Measurements from ENCODE around the gene P3R3URF.
A peak's percentile ranks its signal among the peaks of the same experiment; 100 is the strongest.

The P3R3URF gene

GRCh38 chr1:46171351-46171750, 4.9 kb downstream of the P3R3URF start:
- peak overlapping the region; percentile 62 for H3K14ac ChIP-seq (ENCODE audit: low read length)
- no peaks in the 10 kb centered on the region for H3K36me3 ChIP-seq (ENCODE audit: control insufficient read depth in 1 of 2, insufficient read depth in 2 of 2, low read length in 2 of 2)
- H3K18ac ChIP-seq (ENCODE audit: low read length): peak overlapping the region; percentile 62
- H2AFZ ChIP-seq (ENCODE audit: insufficient read depth, low read length, poor library complexity): peak overlapping the region; percentile 25
- no peak overlapping the region for H3K4me3 ChIP-seq (ENCODE audit: low read depth, low read length)
- H3K79me1 ChIP-seq (ENCODE audit: low read length): peaks cover 8% of the 10 kb centered on the region
- H2BK12ac ChIP-seq (ENCODE audit: low read length): peak overlapping the region; percentile 92
- peaks cover 23 to 26% of the 10 kb centered on the region in 2 experiments for H3K4me1 ChIP-seq (ENCODE audit: control insufficient read depth in 1 of 2, insufficient read depth in 2 of 2, low read length in 2 of 2)
- peak overlapping the region; percentile 44 for H2BK120ac ChIP-seq (ENCODE audit: insufficient read depth, low read length, poor library complexity)
- H3K9me3 ChIP-seq (ENCODE audit: insufficient read depth, low read depth, low read length): no peaks in the 10 kb centered on the region
- peak overlapping the region; percentile 9 for H3K4me2 ChIP-seq (ENCODE audit: low read length)
- H3K23ac ChIP-seq (ENCODE audit: low read length): no peak overlapping the region
- peak overlapping the region; percentile 75 for H2AK5ac ChIP-seq (ENCODE audit: low read length)
- peaks cover 4% of the 10 kb centered on the region for H3K79me2 ChIP-seq (ENCODE audit: control insufficient read depth, insufficient read depth, low read length, poor library complexity)
- no CpG with 5 or more reads among the region's 8 CpGs for WGBS (ENCODE audit: extremely low coverage, insufficient coverage, insufficient read length)
- peak overlapping the region; percentile 33 for H4K8ac ChIP-seq (ENCODE audit: low read depth, low read length)
- H3K27me3 ChIP-seq (ENCODE audit: insufficient read depth, low read length): no peaks in the 10 kb centered on the region
- H3K9ac ChIP-seq (ENCODE audit: low read length): no peak overlapping the region
- H2BK5ac ChIP-seq (ENCODE audit: low read depth, low read length, poor library complexity): no peak overlapping the region
- peak overlapping the region; percentile 22 for H4K12ac ChIP-seq (ENCODE audit: low read depth, low read length)
- peak overlapping the region; percentile 22 for H3K27ac ChIP-seq (ENCODE audit: low read depth, low read length)
- peak overlapping the region; percentile 66 for H3K4ac ChIP-seq (ENCODE audit: low read depth, low read length)
- H4K91ac ChIP-seq (ENCODE audit: low read depth, low read length): peak overlapping the region; percentile 89
- DNase-seq: no peak

GRCh38 chr1:46169811-46170454, 6.4 kb downstream of the P3R3URF start:
- Histone ChIP-seq H3K79me1 (ENCODE audit: low read length) (peaks cover 8% of the 10 kb centered on the region), H3K23ac (ENCODE audit: low read length) (no peak overlapping the region), H3K79me2 (ENCODE audit: control insufficient read depth, insufficient read depth, low read length, poor library complexity) (peaks cover 4% of the 10 kb centered on the region), H2BK12ac (ENCODE audit: low read length) (no peak overlapping the region), H3K14ac (ENCODE audit: low read length) (no peak overlapping the region), H3K27ac (ENCODE audit: low read depth, low read length) (no peak overlapping the region), H3K4me1 (ENCODE audit: control insufficient read depth in 1 of 2, insufficient read depth in 2 of 2, low read length in 2 of 2) (peaks cover 23 to 26% of the 10 kb centered on the region in 2 experiments), H3K18ac (ENCODE audit: low read length) (no peak overlapping the region), H3K27me3 (ENCODE audit: insufficient read depth, low read length) (no peaks in the 10 kb centered on the region), H3K9me3 (ENCODE audit: insufficient read depth, low read depth, low read length) (no peaks in the 10 kb centered on the region), H3K9ac (ENCODE audit: low read length) (no peak overlapping the region), H3K36me3 (ENCODE audit: control insufficient read depth in 1 of 2, insufficient read depth in 2 of 2, low read length in 2 of 2) (no peaks in the 10 kb centered on the region), H2BK5ac (ENCODE audit: low read depth, low read length, poor library complexity) (no peak overlapping the region), H4K91ac (ENCODE audit: low read depth, low read length) (no peak overlapping the region), H2AK5ac (ENCODE audit: low read length) (no peak overlapping the region), H2BK120ac (ENCODE audit: insufficient read depth, low read length, poor library complexity) (no peak overlapping the region), H3K4ac (ENCODE audit: low read depth, low read length) (no peak overlapping the region), H3K4me2 (ENCODE audit: low read length) (no peak overlapping the region), H4K12ac (ENCODE audit: low read depth, low read length) (no peak overlapping the region), H4K8ac (ENCODE audit: low read depth, low read length) (no peak overlapping the region), H2AFZ (ENCODE audit: insufficient read depth, low read length, poor library complexity) (no peak overlapping the region), H3K4me3 (ENCODE audit: low read depth, low read length) (no peak overlapping the region)
- DNase-seq: no peak
- no CpG with 5 or more reads among the region's 3 CpGs for WGBS (ENCODE audit: extremely low coverage, insufficient coverage, insufficient read length)

GRCh38 chr1:46168477-46168876, 7.8 kb downstream of the P3R3URF start:
- no CpG with 5 or more reads among the region's 1 CpG for WGBS (ENCODE audit: extremely low coverage, insufficient coverage, insufficient read length)
- H2BK12ac ChIP-seq (ENCODE audit: low read length): no peak overlapping the region
- H3K9ac ChIP-seq (ENCODE audit: low read length): no peak overlapping the region
- H2AK5ac ChIP-seq (ENCODE audit: low read length): no peak overlapping the region
- no peak overlapping the region for H3K4me3 ChIP-seq (ENCODE audit: low read depth, low read length)
- H2BK5ac ChIP-seq (ENCODE audit: low read depth, low read length, poor library complexity): no peak overlapping the region
- no peaks in the 10 kb centered on the region for H3K36me3 ChIP-seq (ENCODE audit: control insufficient read depth in 1 of 2, insufficient read depth in 2 of 2, low read length in 2 of 2)
- no peak overlapping the region for H3K23ac ChIP-seq (ENCODE audit: low read length)
- H3K9me3 ChIP-seq (ENCODE audit: insufficient read depth, low read depth, low read length): no peaks in the 10 kb centered on the region
- peaks cover 4% of the 10 kb centered on the region for H3K79me2 ChIP-seq (ENCODE audit: control insufficient read depth, insufficient read depth, low read length, poor library complexity)
- no peak overlapping the region for H3K14ac ChIP-seq (ENCODE audit: low read length)
- H3K4me2 ChIP-seq (ENCODE audit: low read length): no peak overlapping the region
- H3K4ac ChIP-seq (ENCODE audit: low read depth, low read length): no peak overlapping the region
- H4K91ac ChIP-seq (ENCODE audit: low read depth, low read length): no peak overlapping the region
- DNase-seq: no peak
- H2BK120ac ChIP-seq (ENCODE audit: insufficient read depth, low read length, poor library complexity): no peak overlapping the region
- no peak overlapping the region for H3K27ac ChIP-seq (ENCODE audit: low read depth, low read length)
- H2AFZ ChIP-seq (ENCODE audit: insufficient read depth, low read length, poor library complexity): no peak overlapping the region
- H4K8ac ChIP-seq (ENCODE audit: low read depth, low read length): no peak overlapping the region
- H3K79me1 ChIP-seq (ENCODE audit: low read length): peaks cover 8% of the 10 kb centered on the region
- H4K12ac ChIP-seq (ENCODE audit: low read depth, low read length): no peak overlapping the region
- H3K27me3 ChIP-seq (ENCODE audit: insufficient read depth, low read length): no peaks in the 10 kb centered on the region
- peaks cover 17 to 22% of the 10 kb centered on the region in 2 experiments for H3K4me1 ChIP-seq (ENCODE audit: control insufficient read depth in 1 of 2, insufficient read depth in 2 of 2, low read length in 2 of 2)
- H3K18ac ChIP-seq (ENCODE audit: low read length): no peak overlapping the region

GRCh38 chr1:46166521-46167462, 9.5 kb downstream of the P3R3URF start:
- H3K18ac ChIP-seq (ENCODE audit: low read length): no peak overlapping the region
- H3K4me2 ChIP-seq (ENCODE audit: low read length): peak overlapping the region; percentile 55
- no peak overlapping the region for H2BK5ac ChIP-seq (ENCODE audit: low read depth, low read length, poor library complexity)
- no peak overlapping the region for H3K23ac ChIP-seq (ENCODE audit: low read length)
- no peak overlapping the region for H3K27ac ChIP-seq (ENCODE audit: low read depth, low read length)
- no peak overlapping the region for H3K14ac ChIP-seq (ENCODE audit: low read length)
- no peak overlapping the region for H4K12ac ChIP-seq (ENCODE audit: low read depth, low read length)
- no peak overlapping the region for H3K9ac ChIP-seq (ENCODE audit: low read length)
- H3K79me2 ChIP-seq (ENCODE audit: control insufficient read depth, insufficient read depth, low read length, poor library complexity): peaks cover 4% of the 10 kb centered on the region
- H3K4ac ChIP-seq (ENCODE audit: low read depth, low read length): no peak overlapping the region
- no peaks in the 10 kb centered on the region for H3K27me3 ChIP-seq (ENCODE audit: insufficient read depth, low read length)
- WGBS (ENCODE audit: extremely low coverage, insufficient coverage, insufficient read length): no CpG with 5 or more reads among the region's 47 CpGs
- peak overlapping the region; percentile 11 for H2BK12ac ChIP-seq (ENCODE audit: low read length)
- H3K79me1 ChIP-seq (ENCODE audit: low read length): peaks cover 8% of the 10 kb centered on the region
- H4K8ac ChIP-seq (ENCODE audit: low read depth, low read length): no peak overlapping the region
- H4K91ac ChIP-seq (ENCODE audit: low read depth, low read length): no peak overlapping the region
- H3K4me3 ChIP-seq (ENCODE audit: low read depth, low read length): peak overlapping the region; percentile 30
- H2BK120ac ChIP-seq (ENCODE audit: insufficient read depth, low read length, poor library complexity): no peak overlapping the region
- DNase-seq: no peak
- peak overlapping the region; percentile 3 for H2AFZ ChIP-seq (ENCODE audit: insufficient read depth, low read length, poor library complexity)
- no peak overlapping the region for H2AK5ac ChIP-seq (ENCODE audit: low read length)
- no peaks in the 10 kb centered on the region for H3K36me3 ChIP-seq (ENCODE audit: control insufficient read depth in 1 of 2, insufficient read depth in 2 of 2, low read length in 2 of 2)
- H3K9me3 ChIP-seq (ENCODE audit: insufficient read depth, low read depth, low read length): no peaks in the 10 kb centered on the region
- peaks cover 9% of the 10 kb centered on the region in 2 experiments for H3K4me1 ChIP-seq (ENCODE audit: control insufficient read depth in 1 of 2, insufficient read depth in 2 of 2, low read length in 2 of 2)
